HG03103 (cell line): Measurements from ENCODE around the gene ZBTB45.
"Not testable (repeated sequence)": the region's sequence is repeated elsewhere in the genome, so short reads cannot be mapped to it uniquely, and the experiment has no call there.

Experiments
- ATAC-seq: cut with Tn5 transposase; IDR thresholded peaks from one replicate; pipeline ENCODE4 v1.9.1; 2021; ENCODE audit warnings: low read depth; ENCODE audit not compliant: unreplicated experiment

ZBTB45 gene

GRCh38 chr19:58542641-58543372, 23.2 kb upstream of the ZBTB45 start:
- not testable (repeated sequence) for ATAC-seq

DNA sequence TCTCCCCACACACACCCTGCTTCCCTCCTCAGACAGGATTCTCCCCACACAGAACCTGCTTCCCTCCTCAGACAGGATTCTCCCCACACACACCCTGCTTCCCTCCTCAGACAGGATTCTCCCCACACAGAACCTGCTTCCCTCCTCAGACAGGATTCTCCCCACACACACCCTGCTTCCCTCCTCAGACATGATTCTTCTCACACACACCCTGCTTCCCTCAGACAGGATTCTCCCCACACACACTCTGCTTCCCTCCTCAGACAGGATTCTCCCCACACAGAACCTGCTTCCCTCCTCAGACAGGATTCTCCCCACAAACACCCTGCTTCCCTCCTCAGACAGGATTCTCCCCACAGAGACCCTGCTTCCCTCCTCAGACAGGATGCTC, 19.6 kb upstream of the ZBTB45 start:
- ATAC-seq = not testable (repeated sequence)

DNA sequence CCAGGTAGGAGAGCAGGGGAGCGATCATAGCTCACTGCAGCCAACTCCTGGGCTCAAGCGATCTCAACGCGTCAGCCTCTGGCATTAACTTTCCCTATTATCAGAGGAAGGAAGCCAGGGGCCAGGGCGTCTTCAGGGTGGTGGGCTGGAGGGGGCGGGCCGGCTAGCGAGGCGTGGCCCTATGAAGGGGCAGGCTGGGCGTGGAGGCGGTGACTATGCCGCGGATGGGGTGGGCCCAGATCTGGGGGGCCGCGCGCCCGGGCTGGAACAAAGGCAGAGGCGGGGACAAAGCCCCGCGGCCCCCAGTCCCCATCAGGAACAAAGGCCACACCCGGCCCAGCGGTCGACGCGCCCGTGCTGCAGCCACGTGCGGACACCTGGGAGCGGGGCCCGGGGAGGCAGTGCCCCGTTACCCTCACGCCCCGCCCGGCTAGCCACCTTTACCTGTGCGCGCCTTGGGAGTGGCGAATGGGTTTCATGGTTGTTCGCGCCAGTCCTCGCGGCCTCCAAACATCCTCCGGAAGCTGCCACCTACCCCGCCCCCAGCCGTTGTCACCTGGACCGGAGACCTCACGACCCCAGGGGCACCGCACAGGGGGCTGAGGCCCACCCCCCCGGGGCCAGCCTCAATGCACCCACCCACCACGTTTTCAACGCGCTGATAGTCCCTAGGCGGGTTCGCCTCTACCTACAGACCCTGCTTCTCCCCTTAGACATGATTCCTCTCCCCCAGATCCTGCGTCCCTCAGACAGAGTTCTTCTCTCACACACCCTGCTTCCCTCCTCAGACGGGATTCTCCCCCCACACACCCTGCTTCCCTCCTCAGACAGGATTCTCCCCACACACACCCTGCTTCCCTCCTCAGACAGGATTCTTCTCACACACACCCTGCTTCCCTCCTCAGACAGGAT, 18.9 kb upstream of the ZBTB45 start:
- ATAC-seq = no peak

DNA sequence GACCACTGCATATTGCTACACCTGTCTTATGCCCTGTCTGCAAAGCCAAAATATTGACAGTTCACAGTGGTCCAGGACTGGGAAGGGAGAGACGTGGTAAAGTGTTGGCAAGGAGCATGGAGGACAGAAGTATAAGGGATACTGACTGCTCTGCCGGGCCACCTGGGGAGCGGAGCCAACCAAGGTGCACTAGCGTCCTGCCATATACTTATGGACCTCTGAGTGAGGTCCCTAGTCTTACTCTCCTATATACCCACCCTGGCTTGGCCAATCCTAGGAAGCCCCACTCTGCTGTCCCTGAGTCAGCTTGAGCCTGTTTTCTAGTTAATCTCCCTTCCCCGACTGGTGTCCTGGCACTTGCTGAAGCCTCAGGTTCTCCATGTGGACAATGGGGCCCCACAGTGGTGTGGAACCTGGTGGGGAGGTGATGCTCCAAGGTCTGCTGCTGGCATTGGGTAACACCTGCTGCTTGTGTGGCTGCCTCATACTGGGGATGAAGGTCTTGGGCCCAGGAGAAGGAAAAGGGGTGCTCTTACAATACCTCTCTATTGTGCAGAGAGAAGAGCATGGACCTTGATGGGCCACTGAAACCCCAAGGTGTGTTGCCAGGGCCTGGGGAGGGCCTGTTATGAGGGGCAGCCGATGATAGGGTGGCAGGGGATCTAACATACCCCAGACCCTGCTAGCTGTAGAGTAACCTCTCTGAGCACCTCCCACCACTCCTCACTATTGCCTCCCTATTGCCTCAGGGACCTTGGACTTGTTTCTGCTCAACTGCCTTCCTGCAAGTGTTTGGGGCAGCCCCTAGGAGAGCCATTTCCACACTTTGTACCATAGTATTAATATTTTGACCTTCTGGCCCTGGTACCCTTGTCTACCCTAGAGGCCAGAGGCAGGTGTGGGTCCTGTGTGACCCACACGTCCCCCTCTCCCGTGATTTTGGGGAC, 17.5 kb upstream of the ZBTB45 start:
- ATAC-seq = no peak

DNA sequence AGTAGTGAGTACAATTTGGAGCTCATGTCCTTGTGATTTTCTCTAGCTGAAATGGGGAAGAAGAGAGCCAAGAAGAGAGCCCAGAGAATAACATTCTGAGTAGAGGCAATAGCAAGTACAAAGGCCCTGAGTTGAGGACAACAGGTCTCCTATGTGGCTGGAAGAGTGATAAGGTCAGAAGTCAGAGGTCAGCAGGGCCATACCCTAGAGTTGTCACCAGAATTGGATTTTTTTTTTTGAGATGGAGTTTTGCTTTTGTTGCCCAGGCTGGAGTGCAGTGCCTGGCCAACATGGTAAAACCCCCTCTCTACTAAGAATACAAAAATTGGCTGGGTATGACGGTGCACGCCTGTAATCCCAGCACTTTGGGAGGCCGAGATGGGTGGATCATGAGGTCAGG, 16.2 kb upstream of the ZBTB45 start:
- ATAC-seq = no peak

DNA sequence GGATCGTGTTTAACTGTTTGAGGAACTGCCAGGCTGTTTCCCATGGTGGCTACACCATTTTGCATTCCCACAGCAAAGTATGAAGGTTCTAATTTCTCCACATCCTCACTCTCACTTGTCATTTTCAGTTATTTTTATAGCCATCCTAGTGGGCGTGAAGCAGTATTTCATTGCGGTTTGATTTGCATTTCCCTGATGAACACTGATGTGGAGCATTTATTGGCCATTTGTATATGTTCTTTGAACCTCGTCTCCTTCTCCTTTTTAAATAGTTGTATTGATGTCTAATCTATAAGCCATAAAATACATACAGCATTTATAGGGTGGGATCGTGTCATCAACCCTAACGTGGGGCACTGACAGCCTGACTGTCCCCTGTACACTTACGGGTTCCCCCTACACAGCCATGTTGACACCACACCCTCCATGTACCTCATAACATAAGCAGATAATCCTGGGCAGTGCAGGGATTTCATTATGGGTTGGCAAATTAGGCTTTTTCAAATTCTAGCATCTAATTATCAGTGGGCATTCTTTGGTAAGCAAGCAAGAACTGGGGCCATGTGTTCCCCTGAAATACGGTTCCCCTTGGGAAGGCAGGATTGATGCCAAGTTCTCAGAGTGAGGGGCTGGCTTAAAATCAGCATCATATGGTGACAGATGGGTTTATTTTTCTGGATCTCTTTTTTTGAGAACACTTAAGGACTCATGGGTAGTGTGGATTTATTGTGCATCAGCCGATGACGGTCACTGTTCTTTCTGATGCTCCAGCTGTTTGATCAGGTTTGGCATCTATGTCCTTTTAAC, 11.6 kb upstream of the ZBTB45 start:
- ATAC-seq = no peak

GRCh38 chr19:58529405-58529804, 9.8 kb upstream of the ZBTB45 start:
- ATAC-seq = no peak

GRCh38 chr19:58522709-58523108, 3.1 kb upstream of the ZBTB45 start:
- ATAC-seq = no peak

DNA sequence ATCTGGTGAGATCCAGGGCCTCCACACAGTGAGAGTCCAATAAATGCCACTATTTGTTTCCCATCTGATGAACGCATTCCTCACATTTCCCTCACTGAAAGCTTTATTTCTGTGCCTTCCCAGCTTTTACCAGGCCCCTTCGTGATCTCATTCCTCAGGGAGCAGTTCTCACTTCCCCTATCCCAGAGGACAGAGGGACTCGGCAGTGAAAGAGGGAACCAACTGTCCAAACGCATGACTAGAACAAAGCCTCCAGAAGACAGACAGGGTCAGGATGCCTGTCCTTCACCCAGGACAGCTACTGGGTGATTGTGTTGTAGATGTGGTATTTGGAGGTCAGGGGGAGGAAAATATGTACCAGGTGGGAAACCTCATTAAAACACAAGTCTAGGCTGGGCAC, 2.0 kb upstream of the ZBTB45 start:
- ATAC-seq = no peak

- ATAC-seq = no peak
Measured at GRCh38 chr19:58520257-58520599, 618 bp upstream of the ZBTB45 start.

GRCh38 chr19:58519087-58519354, 589 bp downstream of the ZBTB45 start:
- no peak for ATAC-seq

GRCh38 chr19:58518256-58519086, 1.1 kb downstream of the ZBTB45 start:
- no peak for ATAC-seq

- no peak for ATAC-seq
Measured at GRCh38 chr19:58516964-58517833, 2.4 kb downstream of the ZBTB45 start.

DNA sequence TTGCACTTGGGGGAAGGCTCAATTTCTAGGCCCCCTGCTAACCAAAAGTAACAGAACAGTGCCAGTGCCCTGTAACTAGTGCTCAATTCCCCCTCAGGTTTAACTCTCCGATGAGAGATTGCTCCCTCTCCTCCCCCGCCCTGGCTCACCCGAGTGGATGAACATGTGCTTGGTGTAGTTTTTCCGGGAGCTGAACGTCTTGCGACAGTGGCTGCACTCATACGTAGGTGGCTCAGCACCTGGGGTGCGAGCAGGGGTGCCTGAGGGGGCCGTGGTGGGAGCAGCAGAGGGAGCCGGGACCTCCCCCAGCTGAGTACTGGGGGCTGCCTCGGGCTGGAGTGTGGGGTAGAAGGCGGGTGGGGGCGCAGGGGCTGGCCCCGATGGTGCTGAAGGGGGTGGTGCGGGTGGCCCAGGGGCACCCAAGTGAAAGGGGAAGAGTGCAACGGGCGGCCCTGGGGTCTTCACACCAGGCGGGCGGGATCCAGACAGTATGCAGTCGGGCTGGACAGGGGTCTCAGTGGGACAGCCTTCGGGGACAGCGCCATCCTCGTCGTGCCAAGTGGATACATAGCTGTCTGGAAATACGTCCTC, 3.3 kb downstream of the ZBTB45 start:
- no peak for ATAC-seq

GRCh38 chr19:58515259-58515658, 4.4 kb downstream of the ZBTB45 start:
- ATAC-seq = no peak

DNA sequence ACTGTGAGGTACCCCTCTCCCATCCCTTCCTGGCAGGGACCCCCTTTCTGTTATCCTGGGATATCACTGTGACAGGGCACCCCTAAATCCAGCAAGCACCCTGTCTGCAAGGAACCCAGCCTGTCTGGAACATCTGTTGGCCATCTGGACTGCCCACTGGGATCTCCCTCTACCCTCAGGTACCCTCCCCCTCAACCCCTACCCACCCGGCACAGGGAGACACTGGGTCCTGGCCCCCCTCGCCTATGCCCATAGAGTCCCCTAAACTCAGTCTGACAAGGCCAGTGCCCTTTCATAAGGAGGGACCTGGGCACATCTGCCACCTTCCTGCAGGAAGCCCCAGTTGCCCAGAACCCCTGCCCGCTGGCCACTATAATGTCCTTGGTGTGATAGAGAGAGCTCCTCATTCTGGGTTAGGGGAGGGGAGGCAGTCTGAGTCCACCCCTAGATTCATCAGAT, 5.0 kb downstream of the ZBTB45 start:
- no peak for ATAC-seq

DNA sequence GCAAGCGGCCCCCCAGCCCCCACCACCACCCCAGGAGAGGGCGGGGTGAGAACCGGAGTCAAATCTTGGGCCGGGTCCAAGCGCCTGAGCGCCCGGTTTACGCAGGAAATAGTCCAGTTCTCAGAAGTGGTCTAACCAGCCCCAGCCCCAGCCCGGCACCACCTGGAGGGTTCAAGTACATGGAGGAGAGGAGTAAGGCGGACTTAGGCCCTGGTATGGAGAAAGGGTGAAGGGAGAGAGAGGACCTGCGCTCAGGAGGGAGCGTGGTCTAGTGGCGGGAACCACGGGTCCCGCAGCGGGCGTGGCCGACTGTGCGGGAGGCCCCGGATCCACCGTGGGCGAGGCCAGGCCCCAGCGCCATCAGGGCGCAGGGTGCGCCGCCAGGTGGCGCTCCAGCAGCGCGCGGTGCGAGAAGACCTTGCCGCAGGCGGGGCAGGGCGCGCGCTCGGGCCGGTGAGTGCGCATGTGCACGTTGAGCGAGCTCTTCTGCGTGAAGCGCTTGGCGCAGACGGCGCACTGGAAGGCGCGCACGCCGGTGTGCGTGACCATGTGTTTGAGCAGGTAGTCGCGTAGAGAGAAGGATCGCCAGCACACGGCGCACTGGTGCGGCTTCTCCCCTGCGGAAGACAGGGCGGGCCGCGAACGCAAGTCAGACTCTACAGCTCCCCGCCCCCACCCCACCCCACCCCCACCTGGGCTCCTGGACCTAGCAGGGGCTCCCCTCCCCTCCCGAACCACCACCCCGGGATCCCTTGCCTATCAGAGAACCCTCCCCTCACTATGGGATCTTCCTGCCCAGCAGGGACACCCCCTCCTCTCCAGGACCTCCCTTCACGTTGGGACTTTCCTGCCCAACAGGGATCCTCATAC, 5.7 kb downstream of the ZBTB45 start:
- ATAC-seq = peak; percentile 63
